Measurements from ENCODE around the gene RTL10. TPM values are rescaled to one million over a fixed set of nuclear protein-coding genes. Genes with fewer than 3 reads are reported as not detected.

Gene RTL10
- total and polyA plus RNA-seq, 2 of the 4 experiments (the other 2 are of a cell fraction) = 8.6 to 12.1 TPM

GRCh38 chr22:19819911-19820879 is 34.5 kb downstream of the RTL10 start:
- no peaks in the 10 kb centered on the region for H3K4me1 ChIP-seq (ENCODE audit: control insufficient read depth, insufficient read depth, low read length)
- no peak overlapping the region for H3K4ac ChIP-seq (ENCODE audit: low read depth, low read length)
- ATAC-seq (ENCODE audit: low read depth) (no peak), DNase-seq (no peak)
- H2BK5ac ChIP-seq (ENCODE audit: low read depth, low read length, poor library complexity, severe bottlenecking) = no peak overlapping the region
- H3K14ac ChIP-seq (replicated peaks; ENCODE audit: low read depth, low read length) = no peak overlapping the region
- H3K27ac ChIP-seq (ENCODE audit: insufficient read depth, low read length) = no peak overlapping the region
- no peak overlapping the region for H2AFZ ChIP-seq (replicated peaks; ENCODE audit: low read length, poor library complexity)
- intact Hi-C loops (cut with micrococcal nuclease) (no loop called here), in situ Hi-C loops (cut with MboI; ENCODE audit: low sequenced_read_pairs) (no loop called here), dilution Hi-C loops (cut with HindIII; ENCODE audit: low sequenced_read_pairs, unreplicated experiment) (no loop called here)
- no peak overlapping the region for H3K18ac ChIP-seq (ENCODE audit: low read depth, low read length)
- H3K4me3 ChIP-seq (ENCODE audit: insufficient read depth, low read depth, low read length) = no peak overlapping the region
- peaks cover 0 to 2% of the 10 kb centered on the region in 2 experiments; a peak in 1 of 4 replicates for H3K79me1 ChIP-seq (ENCODE audit: low read depth in 1 of 2, low read length in 2 of 2)
- no peaks in the 10 kb centered on the region for H3K9me3 ChIP-seq (ENCODE audit: control insufficient read depth, insufficient read depth, low read length)
- no peak overlapping the region for H2BK20ac ChIP-seq (ENCODE audit: low read depth, low read length)
- H2BK15ac ChIP-seq (ENCODE audit: low read depth, low read length) = no peak overlapping the region
- H3K9ac ChIP-seq (ENCODE audit: low read depth, low read length) = no peak overlapping the region
- no TSS peak for BruUV-seq (replicated peaks)
- CTCF ChIA-PET = no interaction called here
- H3K9me1 ChIP-seq (ENCODE audit: insufficient read depth, low read length) = 0 out of 2 replicates have a peak, but pooled peaks cover 3% of the 10 kb centered on the region
- no peak for TF ChIP-seq SMC3 (IDR thresholded peaks at IDR 0.05; ENCODE audit: low read depth, low read length)
- no peak overlapping the region for H2BK120ac ChIP-seq (ENCODE audit: low read depth, low read length)
- no peak overlapping the region for H3K4me2 ChIP-seq (ENCODE audit: low read depth, low read length)
- no peak overlapping the region for H3K56ac ChIP-seq (ENCODE audit: extremely low read depth, insufficient read depth, low read length)
- H4K8ac ChIP-seq (ENCODE audit: low read depth in 2 of 2, low read length in 2 of 2) = no peak overlapping the region
- H4K20me1 ChIP-seq (ENCODE audit: insufficient read depth, low read length) = no peaks in the 10 kb centered on the region
- 87% methylated on average over 12 of the region's 21 CpGs; no CpG with 5 or more reads in 1 of the 2 experiments for WGBS, 2 experiments (ENCODE audit: extremely low coverage in 2 of 2, insufficient read length in 1 of 2)
- no peak overlapping the region for H3K23ac ChIP-seq (ENCODE audit: low read depth, low read length)
- POLR2A ChIA-PET (ENCODE audit: unreplicated experiment) = no interaction called here
- no peak overlapping the region for H2AK9ac ChIP-seq (replicated peaks; ENCODE audit: low read depth, low read length, poor library complexity)
- no peaks in the 10 kb centered on the region for H3K27me3 ChIP-seq (ENCODE audit: control insufficient read depth, insufficient read depth, low read length)
- no peak overlapping the region for H2AK5ac ChIP-seq (ENCODE audit: low read depth, low read length)
- H4K5ac ChIP-seq (ENCODE audit: low read depth, low read length) = no peak overlapping the region
- no peaks in the 10 kb centered on the region for H3K36me3 ChIP-seq (ENCODE audit: control insufficient read depth, insufficient read depth, low read length)
- H4K91ac ChIP-seq (ENCODE audit: insufficient read depth, low read depth, low read length) = no peak overlapping the region
